Gastrocnemius medialis (tissue), 4 donors: ENCODE results near the gene PTPRC. TPM values are rescaled to one million over a fixed set of nuclear protein-coding genes. Genes with fewer than 3 reads are reported as not detected.

Experiments used
- ATAC-seq, 2 donors: fragments of 150-250 bp; one replicate each; pipeline ENCODE4 v1.9.1; 2016
- DNase-seq, 2 donors: peaks; one replicate each; pipeline ENCODE4 v3.0.0-alpha.2; 2019
- H3K27ac ChIP-seq, 4 donors: fragments of 200-600 bp; sonication (generic); 1 replicate in 1 of 4; 2 replicates in 3 of 4; pipeline ENCODE4 v1.5.1; 2016 to 2018; ENCODE audit warnings: mild to moderate bottlenecking in 2 of 4, moderate library complexity in 1 of 4
- H3K27me3 ChIP-seq, 3 donors: fragments of 200-600 bp; sonication (generic) in 2 of 3; 1 replicate in 1 of 3; 2 replicates in 2 of 3; pipeline versions ENCODE4 v1.5.1 to v1.6.0; 2016 to 2019; ENCODE audit warnings: mild to moderate bottlenecking in 1 of 3, moderate library complexity in 1 of 3
- H3K36me3 ChIP-seq, 2 donors: fragments of 200-600 bp; sonication (generic) in 1 of 2; one replicate each; pipeline ENCODE4 v1.5.1; 2017 to 2018
- H3K4me1 ChIP-seq, 2 donors: fragments of 200-600 bp; sonication (generic) in 1 of 2; one replicate each; pipeline ENCODE4 v1.5.1; 2016 to 2017; ENCODE audit warnings: mild to moderate bottlenecking in 2 of 2
- H3K4me3 ChIP-seq, 4 donors: fragments of 200-600 bp; sonication (generic) in 3 of 4; 1 replicate in 1 of 4; 2 replicates in 3 of 4; pipeline ENCODE4 v1.5.1; 2016 to 2019; ENCODE audit warnings: mild to moderate bottlenecking in 2 of 4
- H3K9me3 ChIP-seq, 3 donors: fragments of 200-600 bp; sonication (generic) in 2 of 3; 1 replicate in 1 of 3; 2 replicates in 2 of 3; pipeline ENCODE4 v1.5.1; 2016 to 2019
- CTCF ChIP-seq, 5 experiments: fragments of 450-650 bp in 3 of 5; fragments of 200-600 bp in 2 of 5; sonication (generic) in 2 of 5; IDR thresholded peaks in 4 of 5; conservative IDR thresholded peaks in 1 of 5; 1 replicate in 4 of 5; 2 replicates in 1 of 5; pipeline ENCODE4 v1.5.1; 2016 to 2019; ENCODE audit warnings: antibody characterized with exemption in 5 of 5, mild to moderate bottlenecking in 3 of 5, moderate library complexity in 3 of 5
- POLR2A ChIP-seq, 2 donors: fragments of 450-650 bp; IDR thresholded peaks; one replicate each; pipeline ENCODE4 v1.6.1; 2017; ENCODE audit warnings: antibody characterized with exemption in 2 of 2, mild to moderate bottlenecking in 2 of 2, moderate library complexity in 2 of 2
- in situ Hi-C, 4 donors: fragments of 200-750 bp; cut with MboI; loops; one replicate each; pipeline versions ENCODE4 v1.15.0 to v1.8.0; 2017; ENCODE audit warnings: low sequenced_read_pairs in 4 of 4
- intact Hi-C: fragments of 100-400 bp; cut with DNase I; formaldehyde crosslinking; loops from one replicate; pipeline ENCODE4 v1.15.1; 2023; ENCODE audit warnings: low total_unique reads
- total RNA-seq, 4 donors: library from RNA; depleted of rRNA; stranded (reverse); fragments of >200 nt; gene quantifications; one replicate each; pipeline versions ENCODE4 v1.1.0 to v1.2.3, GENCODE V29; 2016

PTPRC gene
- total RNA-seq, 4 donors from 2014 or later = 1.7 to 10.4 (median 5.3) TPM

GRCh38 chr1:198756470-198756869, 117.6 kb downstream of the PTPRC start:
- DNase-seq (no peak), ATAC-seq (no peak)
- intact Hi-C loops (loop anchor here (10.0 kb wide), 1 partner anchor 798 kb away; no protein-coding TSS in a partner anchor), in situ Hi-C loops (loop anchor here in 2 of 4 donors (10.0 to 25.0 kb wide), 3 partner anchors 788 to 1756 kb away; no protein-coding TSS in a partner anchor)
- no peak overlapping the region for H3K27ac ChIP-seq
- H3K4me3 ChIP-seq = no peak overlapping the region
- no peaks in the 10 kb centered on the region for H3K36me3 ChIP-seq
- H3K4me1 ChIP-seq = no peaks in the 10 kb centered on the region
- H3K9me3 ChIP-seq = no peaks in the 10 kb centered on the region
- H3K27me3 ChIP-seq = no peaks in the 10 kb centered on the region
- TF ChIP-seq POLR2A (IDR thresholded peaks at IDR 0.05) (no peak), CTCF (IDR thresholded peaks at IDR 0.05 in 4 of 5, conservative IDR thresholded peaks at IDR 0.05 in 1 of 5) (peak in 3 of 5 experiments; percentile 3 to 45 (median 11))

GRCh38 chr1:198761859-198762616, 123.2 kb downstream of the PTPRC start:
- H3K27me3 ChIP-seq = no peaks in the 10 kb centered on the region
- intact Hi-C loops = no loop called here

GRCh38 chr1:198763298-198763714, 124.5 kb downstream of the PTPRC start:
- DNase-seq = no peak
- Histone ChIP-seq H3K27me3 (no peaks in the 10 kb centered on the region), H3K36me3 (no peaks in the 10 kb centered on the region), H3K4me3 (no peak overlapping the region), H3K4me1 (no peaks in the 10 kb centered on the region), H3K9me3 (no peaks in the 10 kb centered on the region), H3K27ac (no peak overlapping the region)
- in situ Hi-C loops = loop anchor here in 2 of 4 donors (25.0 kb wide), 2 partner anchors 799 to 1749 kb away; no protein-coding TSS in a partner anchor
- no peak for ATAC-seq
- intact Hi-C loops = no loop called here
- TF ChIP-seq POLR2A (IDR thresholded peaks at IDR 0.05) (no peak), CTCF (IDR thresholded peaks at IDR 0.05 in 4 of 5, conservative IDR thresholded peaks at IDR 0.05 in 1 of 5) (no peak)

More at GRCh38 chr1:198761859-198762616, 123.2 kb downstream of the PTPRC start:
- Histone ChIP-seq H3K4me3 (no peak overlapping the region), H3K4me1 (no peaks in the 10 kb centered on the region), H3K36me3 (no peaks in the 10 kb centered on the region), H3K9me3 (no peaks in the 10 kb centered on the region), H3K27ac (no peak overlapping the region)
- no peak for DNase-seq
- no peak for ATAC-seq
- TF ChIP-seq POLR2A (IDR thresholded peaks at IDR 0.05) (no peak), CTCF (IDR thresholded peaks at IDR 0.05 in 4 of 5, conservative IDR thresholded peaks at IDR 0.05 in 1 of 5) (no peak)
- in situ Hi-C loops = loop anchor here in 2 of 4 donors (25.0 kb wide), 2 partner anchors 800 to 1750 kb away; no protein-coding TSS in a partner anchor

- in situ Hi-C loops = loop anchor here in 2 of 4 donors (25.0 kb wide), 2 partner anchors 798 to 1748 kb away; no protein-coding TSS in a partner anchor
- intact Hi-C loops = no loop called here
These were observed 125.9 kb downstream of the PTPRC start for GRCh38 chr1:198764748-198765147.

More at GRCh38 chr1:198764748-198765147, 125.9 kb downstream of the PTPRC start:
- no peaks in the 10 kb centered on the region for H3K9me3 ChIP-seq
- no peaks in the 10 kb centered on the region for H3K27me3 ChIP-seq
- no peak overlapping the region for H3K4me3 ChIP-seq
- H3K27ac ChIP-seq = no peak overlapping the region
- no peak for DNase-seq
- TF ChIP-seq CTCF (IDR thresholded peaks at IDR 0.05 in 4 of 5, conservative IDR thresholded peaks at IDR 0.05 in 1 of 5) = no peak
- no peak for TF ChIP-seq POLR2A (IDR thresholded peaks at IDR 0.05)
- H3K4me1 ChIP-seq = no peaks in the 10 kb centered on the region
- no peaks in the 10 kb centered on the region for H3K36me3 ChIP-seq
- ATAC-seq = no peak
